Prostate gland (tissue), 2 donors: ENCODE results near the gene CCDC188. TPM values are rescaled to one million over a fixed set of nuclear protein-coding genes. Genes with fewer than 3 reads are reported as not detected.
"Not testable (repeated sequence)": the region's sequence is repeated elsewhere in the genome, so short reads cannot be mapped to it uniquely, and the experiment has no call there.

Experiments
- DNase-seq: peaks from one replicate; pipeline ENCODE4 v3.0.0-alpha.2; 2019; ENCODE audit warnings: low spot score
- H3K27ac ChIP-seq, 2 donors: fragments of 200-600 bp; sonication (generic); 2 replicates each; pipeline ENCODE4 v1.5.1; 2017 to 2019
- H3K27me3 ChIP-seq: fragments of 200-600 bp; sonication (generic); replicated peaks from 2 replicates; pipeline ENCODE4 v1.5.1; 2019; ENCODE audit not compliant: insufficient read depth
- H3K36me3 ChIP-seq, 2 donors: fragments of 200-600 bp; sonication (generic); 1 replicate in 1 of 2; 2 replicates in 1 of 2; pipeline versions ENCODE4 v1.5.1 to v1.8.1; 2017 to 2019
- H3K4me1 ChIP-seq: fragments of 200-600 bp; sonication (generic); replicated peaks from 2 replicates; pipeline ENCODE4 v1.5.1; 2019
- H3K4me3 ChIP-seq, 2 donors: fragments of 200-600 bp; sonication (generic); 2 replicates each; pipeline ENCODE4 v1.5.1; 2017 to 2019
- H3K9me3 ChIP-seq: fragments of 200-600 bp; sonication (generic); 2 replicates; pipeline ENCODE4 v1.5.1; 2017
- POLR2A ChIP-seq: fragments of 450-650 bp; IDR thresholded peaks from one replicate; pipeline ENCODE4 v1.6.1; 2016; ENCODE audit warnings: antibody characterized with exemption, mild to moderate bottlenecking
- POLR2AphosphoS5 ChIP-seq: sonication (generic); formaldehyde crosslinking; IDR thresholded peaks from one replicate; pipeline ENCODE4 v1.6.1; 2017; ENCODE audit warnings: antibody characterized with exemption
- WGBS: methylation state at CpG from one replicate; pipeline ENCODE4 v1.1.5; 2018; 5-methylcytosine and 5-hydroxymethylcytosine counted together
- intact Hi-C: fragments of 100-400 bp; cut with DNase I; formaldehyde crosslinking; loops from one replicate; pipeline ENCODE4 v1.14.2; 2022
- total RNA-seq, 2 donors: library from RNA; depleted of rRNA; stranded (reverse); fragments of >200 nt; gene quantifications; one replicate each; pipeline ENCODE4 v1.1.0, GENCODE V29; 2016
- TF ChIP-seq, protein P1 (sequence below), 4 experiments: fragments of 200-600 bp in 2 of 4; fragments of 450-650 bp in 2 of 4; sonication (generic) in 2 of 4; IDR thresholded peaks; 1 replicate in 3 of 4; 2 replicates in 1 of 4; pipeline ENCODE4 v1.5.1; 2016 to 2019; ENCODE audit warnings: antibody characterized with exemption in 4 of 4, mild to moderate bottlenecking in 2 of 4, moderate library complexity in 2 of 4

The CCDC188 gene
- total RNA-seq, 2 donors from 2014 or later = 1.2 TPM; not detected in 1

DNA sequence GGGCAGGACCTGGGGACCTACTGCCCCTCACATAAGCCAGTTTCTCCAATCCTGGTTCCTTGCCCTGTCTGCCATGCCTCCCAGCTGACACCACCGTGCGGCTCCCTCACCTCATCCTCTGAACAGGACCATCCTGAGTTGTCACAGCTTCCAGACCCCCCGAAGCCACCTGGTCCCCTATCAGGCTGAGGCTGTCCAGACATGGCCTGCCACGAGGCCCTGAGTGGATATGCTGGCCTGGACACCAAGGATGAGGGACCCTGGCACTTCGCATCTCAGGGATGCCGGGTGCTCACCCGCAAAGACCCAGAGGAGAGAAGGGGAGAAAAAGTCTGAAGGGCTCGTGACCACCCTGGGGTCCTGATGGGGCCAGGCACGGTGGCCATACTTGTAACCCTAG, 15.8 kb upstream of the CCDC188 start:
- no peaks in the 10 kb centered on the region for H3K27me3 ChIP-seq
- no peaks in the 10 kb centered on the region for H3K36me3 ChIP-seq
- DNase-seq = no peak
- no peaks in the 10 kb centered on the region for H3K4me1 ChIP-seq
- H3K9me3 ChIP-seq = no peaks in the 10 kb centered on the region
- intact Hi-C loops = no loop called here
- no peak overlapping the region for H3K4me3 ChIP-seq
- TF ChIP-seq POLR2AphosphoS5 (no peak), POLR2A (no peak)
- TF ChIP-seq, protein P1, sequence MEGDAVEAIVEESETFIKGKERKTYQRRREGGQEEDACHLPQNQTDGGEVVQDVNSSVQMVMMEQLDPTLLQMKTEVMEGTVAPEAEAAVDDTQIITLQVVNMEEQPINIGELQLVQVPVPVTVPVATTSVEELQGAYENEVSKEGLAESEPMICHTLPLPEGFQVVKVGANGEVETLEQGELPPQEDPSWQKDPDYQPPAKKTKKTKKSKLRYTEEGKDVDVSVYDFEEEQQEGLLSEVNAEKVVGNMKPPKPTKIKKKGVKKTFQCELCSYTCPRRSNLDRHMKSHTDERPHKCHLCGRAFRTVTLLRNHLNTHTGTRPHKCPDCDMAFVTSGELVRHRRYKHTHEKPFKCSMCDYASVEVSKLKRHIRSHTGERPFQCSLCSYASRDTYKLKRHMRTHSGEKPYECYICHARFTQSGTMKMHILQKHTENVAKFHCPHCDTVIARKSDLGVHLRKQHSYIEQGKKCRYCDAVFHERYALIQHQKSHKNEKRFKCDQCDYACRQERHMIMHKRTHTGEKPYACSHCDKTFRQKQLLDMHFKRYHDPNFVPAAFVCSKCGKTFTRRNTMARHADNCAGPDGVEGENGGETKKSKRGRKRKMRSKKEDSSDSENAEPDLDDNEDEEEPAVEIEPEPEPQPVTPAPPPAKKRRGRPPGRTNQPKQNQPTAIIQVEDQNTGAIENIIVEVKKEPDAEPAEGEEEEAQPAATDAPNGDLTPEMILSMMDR (IDR thresholded peaks at IDR 0.05) = no peak
- 93% methylated on average over 9 of the region's 9 CpGs for WGBS
- no peak overlapping the region for H3K27ac ChIP-seq

DNA sequence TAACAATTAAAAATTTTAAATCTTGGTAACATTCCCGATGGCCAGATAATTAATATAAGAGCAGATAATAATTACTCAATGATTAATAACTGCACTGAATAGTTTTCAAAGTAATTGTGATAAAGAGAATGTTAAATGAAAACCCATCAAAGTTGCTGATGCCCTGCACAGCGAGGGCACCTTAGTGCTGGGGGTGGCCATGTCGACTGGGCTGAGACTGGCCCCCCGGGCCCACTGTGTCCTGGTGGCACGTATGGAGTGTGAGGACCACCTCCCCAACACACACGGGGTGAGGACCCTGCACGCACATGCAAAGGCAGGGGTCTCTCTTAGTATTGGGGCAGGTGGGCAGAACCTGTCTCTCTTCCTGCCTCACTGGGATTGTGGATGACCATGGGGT, 15.1 kb upstream of the CCDC188 start:
- WGBS = 90% methylated on average over 7 of the region's 7 CpGs
- intact Hi-C loops = no loop called here
- Histone ChIP-seq H3K36me3 (no peaks in the 10 kb centered on the region), H3K27me3 (no peaks in the 10 kb centered on the region), H3K27ac (no peak overlapping the region), H3K4me3 (no peak overlapping the region), H3K9me3 (no peaks in the 10 kb centered on the region), H3K4me1 (no peaks in the 10 kb centered on the region)
- no peak for DNase-seq
- TF ChIP-seq, protein P1 (IDR thresholded peaks at IDR 0.05) = no peak
- TF ChIP-seq POLR2AphosphoS5 (no peak), POLR2A (no peak)

DNA sequence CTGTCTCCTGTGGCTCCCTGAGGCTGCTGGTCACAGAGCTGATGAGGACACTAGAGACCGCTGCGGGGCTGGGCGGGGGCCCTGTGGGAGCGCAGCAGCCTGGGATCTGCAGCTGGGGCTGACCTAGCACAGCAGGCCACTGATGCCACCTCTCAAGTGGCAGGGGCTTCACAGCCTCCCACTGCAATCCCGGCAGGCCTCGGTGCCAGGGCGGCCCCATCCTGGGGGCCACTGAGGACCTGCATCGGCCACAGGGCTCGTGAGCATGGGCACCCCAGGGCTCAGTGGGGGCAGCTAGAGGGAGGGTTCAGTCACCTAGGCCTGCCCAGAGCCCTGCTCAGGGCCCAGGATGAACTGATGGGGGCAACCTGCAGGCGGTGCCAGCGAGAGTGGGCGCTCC, 14.6 kb upstream of the CCDC188 start:
- 96% methylated on average over 10 of the region's 12 CpGs for WGBS
- Histone ChIP-seq H3K27ac (no peak overlapping the region), H3K9me3 (no peaks in the 10 kb centered on the region), H3K4me1 (no peaks in the 10 kb centered on the region), H3K4me3 (no peak overlapping the region), H3K27me3 (no peaks in the 10 kb centered on the region), H3K36me3 (no peaks in the 10 kb centered on the region)
- intact Hi-C loops = no loop called here
- TF ChIP-seq POLR2A (no peak), POLR2AphosphoS5 (no peak)
- TF ChIP-seq, protein P1 (IDR thresholded peaks at IDR 0.05) = no peak
- DNase-seq = no peak

DNA sequence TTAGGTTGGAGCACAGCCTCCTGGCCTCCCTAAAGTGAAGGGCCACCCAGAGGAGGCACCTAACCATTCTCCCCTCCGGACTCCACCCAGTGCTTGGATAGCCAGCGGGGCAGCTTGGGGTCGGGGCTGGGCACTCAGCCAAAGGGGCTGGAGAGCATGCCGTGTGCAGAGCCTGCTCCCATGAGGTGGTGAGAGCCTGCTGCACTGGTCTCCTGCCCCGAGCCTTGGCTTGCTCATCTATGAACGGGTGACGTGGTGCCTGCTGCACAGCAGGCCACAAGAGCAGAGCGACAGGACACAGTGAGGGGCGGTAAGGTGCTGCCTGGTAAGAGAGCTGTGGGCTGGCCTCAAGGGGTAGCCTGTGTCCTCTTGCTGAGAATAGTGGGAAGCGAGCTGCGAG, 14.0 kb upstream of the CCDC188 start:
- no peaks in the 10 kb centered on the region for H3K27me3 ChIP-seq
- no peak for DNase-seq
- intact Hi-C loops = no loop called here
- no peak overlapping the region for H3K27ac ChIP-seq
- H3K9me3 ChIP-seq = no peaks in the 10 kb centered on the region
- H3K4me3 ChIP-seq = no peak overlapping the region
- no peaks in the 10 kb centered on the region for H3K4me1 ChIP-seq
- TF ChIP-seq POLR2AphosphoS5 (no peak), POLR2A (no peak)
- TF ChIP-seq, protein P1 (IDR thresholded peaks at IDR 0.05) = no peak
- H3K36me3 ChIP-seq = no peaks in the 10 kb centered on the region
- 61% methylated on average over 11 of the region's 11 CpGs for WGBS

DNA sequence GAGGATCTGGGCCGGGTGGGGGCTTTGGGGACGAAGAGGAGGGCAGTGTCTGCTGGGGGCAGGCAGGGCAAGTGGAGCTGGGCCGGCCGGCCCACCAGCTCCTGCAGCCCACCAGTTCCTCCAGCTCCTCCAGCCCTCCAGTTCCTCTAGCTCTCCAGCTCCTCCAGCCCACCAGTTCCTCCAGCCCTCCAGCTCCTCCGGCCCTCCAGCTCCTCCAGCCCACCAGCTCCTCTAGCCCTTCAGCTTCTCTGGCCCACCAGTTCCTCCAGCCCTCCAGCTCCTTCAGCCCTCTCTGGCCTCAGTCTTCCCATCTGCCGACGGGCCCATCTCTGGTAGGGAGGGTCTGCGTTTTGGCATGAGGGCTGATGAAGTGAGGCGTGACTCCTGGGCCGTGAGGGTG, 9.2 kb upstream of the CCDC188 start:
- TF ChIP-seq POLR2A (no peak), POLR2AphosphoS5 (no peak)
- TF ChIP-seq, protein P1 (IDR thresholded peaks at IDR 0.05) = no peak
- DNase-seq = no peak
- no peaks in the 10 kb centered on the region for H3K9me3 ChIP-seq
- no peak overlapping the region for H3K27ac ChIP-seq
- 87% methylated on average over 10 of the region's 10 CpGs for WGBS
- intact Hi-C loops = no loop called here
- H3K4me1 ChIP-seq = no peaks in the 10 kb centered on the region
- no peaks in the 10 kb centered on the region for H3K27me3 ChIP-seq
- no peaks in the 10 kb centered on the region for H3K36me3 ChIP-seq
- no peak overlapping the region for H3K4me3 ChIP-seq

DNA sequence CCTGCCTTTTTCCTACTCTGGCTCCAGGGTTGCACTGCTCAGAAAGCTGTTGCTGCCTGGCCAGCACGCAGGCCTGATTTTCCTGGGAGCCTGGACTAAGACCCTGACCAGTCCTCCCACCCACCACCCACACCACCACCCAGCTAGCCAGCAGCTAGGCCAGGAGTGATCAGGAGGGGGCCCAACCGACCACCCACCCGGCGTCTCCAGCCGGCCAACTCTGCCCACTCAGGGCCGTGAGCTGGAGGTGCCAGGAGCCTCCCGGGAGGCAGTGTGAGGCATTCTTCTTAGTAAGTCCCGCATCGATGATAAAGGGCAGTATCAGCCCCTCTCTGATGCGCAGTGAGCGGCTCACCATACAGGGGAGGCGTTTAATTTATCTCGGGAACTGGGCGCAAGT, 8.7 kb upstream of the CCDC188 start:
- not testable (repeated sequence) for DNase-seq, H3K4me1 ChIP-seq, H3K27me3 ChIP-seq, H3K36me3 ChIP-seq, H3K27ac ChIP-seq, H3K4me3 ChIP-seq, H3K9me3 ChIP-seq
- intact Hi-C loops = loop anchor here (5.0 kb wide), 1 partner anchor 108 kb away; the partner anchor contains the start of gene RTN4R
- 74% methylated on average over 14 of the region's 14 CpGs for WGBS
